ENCODE measurements around the gene C1QTNF12.

DNA sequence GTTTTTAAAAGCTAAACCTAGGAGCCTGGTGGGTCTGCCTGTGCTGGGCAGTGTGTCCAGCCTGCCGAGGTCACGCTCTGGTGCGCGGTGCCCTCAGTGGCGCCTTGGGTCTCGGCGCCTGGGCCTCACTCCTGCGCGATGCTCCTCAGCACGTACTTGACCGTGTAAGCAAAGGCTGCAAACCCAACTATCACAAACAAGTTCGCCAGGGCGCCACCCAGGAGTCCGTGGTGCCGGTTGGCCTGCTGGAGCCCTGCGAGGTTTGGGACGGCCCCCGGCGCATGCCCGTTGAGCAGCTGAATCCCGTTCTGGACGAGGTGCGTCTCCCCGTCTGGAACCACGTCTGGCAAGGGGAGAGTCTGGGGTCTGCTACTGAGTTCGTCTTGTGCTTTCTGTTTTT is 8.6 kb upstream of the C1QTNF12 start:
- TF ChIP-seq, protein P1, sequence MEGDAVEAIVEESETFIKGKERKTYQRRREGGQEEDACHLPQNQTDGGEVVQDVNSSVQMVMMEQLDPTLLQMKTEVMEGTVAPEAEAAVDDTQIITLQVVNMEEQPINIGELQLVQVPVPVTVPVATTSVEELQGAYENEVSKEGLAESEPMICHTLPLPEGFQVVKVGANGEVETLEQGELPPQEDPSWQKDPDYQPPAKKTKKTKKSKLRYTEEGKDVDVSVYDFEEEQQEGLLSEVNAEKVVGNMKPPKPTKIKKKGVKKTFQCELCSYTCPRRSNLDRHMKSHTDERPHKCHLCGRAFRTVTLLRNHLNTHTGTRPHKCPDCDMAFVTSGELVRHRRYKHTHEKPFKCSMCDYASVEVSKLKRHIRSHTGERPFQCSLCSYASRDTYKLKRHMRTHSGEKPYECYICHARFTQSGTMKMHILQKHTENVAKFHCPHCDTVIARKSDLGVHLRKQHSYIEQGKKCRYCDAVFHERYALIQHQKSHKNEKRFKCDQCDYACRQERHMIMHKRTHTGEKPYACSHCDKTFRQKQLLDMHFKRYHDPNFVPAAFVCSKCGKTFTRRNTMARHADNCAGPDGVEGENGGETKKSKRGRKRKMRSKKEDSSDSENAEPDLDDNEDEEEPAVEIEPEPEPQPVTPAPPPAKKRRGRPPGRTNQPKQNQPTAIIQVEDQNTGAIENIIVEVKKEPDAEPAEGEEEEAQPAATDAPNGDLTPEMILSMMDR (IDR thresholded peaks at IDR 0.05) = no peak
- no peak for TF ChIP-seq POLR2A (IDR thresholded peaks at IDR 0.05)

All from esophagus squamous epithelium (tissue), 4 donors.